ENCODE results near the gene RBM47. TPM values are rescaled to one million over a fixed set of nuclear protein-coding genes. Genes with fewer than 3 reads are reported as not detected.

Gene RBM47
- total and polyA plus RNA-seq, 3 donors from 2014 or later, result 17.8 to 95.1 (median 51.7) TPM

- no peaks in the 10 kb centered on the region for H3K4me1 ChIP-seq
- no peak for DNase-seq
- intact Hi-C loops (cut with DNase I; ENCODE audit: low total_unique reads), result no loop called here
- H3K27me3 ChIP-seq, result no peaks in the 10 kb centered on the region
- TF ChIP-seq CTCF (IDR thresholded peaks at IDR 0.05) (no peak), POLR2A (IDR thresholded peaks at IDR 0.05) (no peak)
- no peak overlapping the region for H3K4me3 ChIP-seq
- no peak overlapping the region for H3K27ac ChIP-seq
- no peaks in the 10 kb centered on the region for H3K9me3 ChIP-seq
- 60 to 63% methylated on average over 6 of the region's 6 CpGs for whole genome bisulfite sequencing, 2 donors
- H3K36me3 ChIP-seq (ENCODE audit: low read depth, missing control alignments), result no peaks in the 10 kb centered on the region
Measured at GRCh38 chr4:40388239-40388638, 241.4 kb downstream of the RBM47 start.

GRCh38 chr4:40380647-40381046 is 249.0 kb downstream of the RBM47 start:
- Histone ChIP-seq H3K4me3 (no peak overlapping the region), H3K9me3 (no peaks in the 10 kb centered on the region)
- intact Hi-C loops (cut with DNase I; ENCODE audit: low total_unique reads), result no loop called here

GRCh38 chr4:40379248-40379647 is 250.4 kb downstream of the RBM47 start:
- Histone ChIP-seq H3K36me3 (ENCODE audit: low read depth, missing control alignments) (no peaks in the 10 kb centered on the region), H3K27me3 (no peaks in the 10 kb centered on the region), H3K9me3 (no peaks in the 10 kb centered on the region), H3K4me3 (no peak overlapping the region), H3K27ac (no peak overlapping the region), H3K4me1 (no peaks in the 10 kb centered on the region)
- intact Hi-C loops (cut with DNase I; ENCODE audit: low total_unique reads), result no loop called here
- DNase-seq, result no peak
- TF ChIP-seq CTCF (IDR thresholded peaks at IDR 0.05), result no peak
- TF ChIP-seq POLR2A (IDR thresholded peaks at IDR 0.05), result no peak
- whole genome bisulfite sequencing, 2 donors, result 68 to 94% methylated on average over 2 to 3 of the region's 3 CpGs

More at GRCh38 chr4:40380647-40381046, 249.0 kb downstream of the RBM47 start:
- 74 to 83% methylated on average over 3 to 5 of the region's 5 CpGs for WGBS, 2 donors
- Histone ChIP-seq H3K27me3 (no peaks in the 10 kb centered on the region), H3K4me1 (no peaks in the 10 kb centered on the region), H3K27ac (no peak overlapping the region), H3K36me3 (ENCODE audit: low read depth, missing control alignments) (no peaks in the 10 kb centered on the region)
- no peak for DNase-seq
- no peak for TF ChIP-seq CTCF (IDR thresholded peaks at IDR 0.05)
- TF ChIP-seq POLR2A (IDR thresholded peaks at IDR 0.05), result no peak

GRCh38 chr4:40378619-40379018 is 251.0 kb downstream of the RBM47 start:
- no peaks in the 10 kb centered on the region for H3K36me3 ChIP-seq (ENCODE audit: low read depth, missing control alignments)
- no peaks in the 10 kb centered on the region for H3K4me1 ChIP-seq
- TF ChIP-seq CTCF (IDR thresholded peaks at IDR 0.05) (no peak), POLR2A (IDR thresholded peaks at IDR 0.05) (no peak)
- no peaks in the 10 kb centered on the region for H3K9me3 ChIP-seq
- DNase-seq, result no peak
- no peaks in the 10 kb centered on the region for H3K27me3 ChIP-seq
- H3K4me3 ChIP-seq, result no peak overlapping the region
- intact Hi-C loops (cut with DNase I; ENCODE audit: low total_unique reads), result no loop called here
- no peak overlapping the region for H3K27ac ChIP-seq
- WGBS, 2 donors, result 50 to 57% methylated on average over 1 to 2 of the region's 2 CpGs

GRCh38 chr4:40377512-40378365 is 251.9 kb downstream of the RBM47 start:
- Histone ChIP-seq H3K4me1 (no peaks in the 10 kb centered on the region), H3K27ac (no peak overlapping the region), H3K9me3 (no peaks in the 10 kb centered on the region), H3K4me3 (no peak overlapping the region), H3K27me3 (no peaks in the 10 kb centered on the region), H3K36me3 (ENCODE audit: low read depth, missing control alignments) (no peaks in the 10 kb centered on the region)
- WGBS, 2 donors, result 85 to 91% methylated on average over 7 of the region's 7 CpGs
- intact Hi-C loops (cut with DNase I; ENCODE audit: low total_unique reads), result no loop called here
- TF ChIP-seq CTCF (IDR thresholded peaks at IDR 0.05), result no peak
- TF ChIP-seq POLR2A (IDR thresholded peaks at IDR 0.05), result no peak
- DNase-seq, result no peak
